Stimulated activated CD8-positive, alpha-beta memory T cell treated with anti-CD3 and anti-CD28 coated beads, Interleukin-4, amount 100 ng/mL, for 48 hours (primary cell): ENCODE measurements around the gene CEBPE.

Experiments
- DNase-seq: peaks from one replicate; pipeline ENCODE4 v3.0.0-alpha.2; 2020

CEBPE gene

DNA sequence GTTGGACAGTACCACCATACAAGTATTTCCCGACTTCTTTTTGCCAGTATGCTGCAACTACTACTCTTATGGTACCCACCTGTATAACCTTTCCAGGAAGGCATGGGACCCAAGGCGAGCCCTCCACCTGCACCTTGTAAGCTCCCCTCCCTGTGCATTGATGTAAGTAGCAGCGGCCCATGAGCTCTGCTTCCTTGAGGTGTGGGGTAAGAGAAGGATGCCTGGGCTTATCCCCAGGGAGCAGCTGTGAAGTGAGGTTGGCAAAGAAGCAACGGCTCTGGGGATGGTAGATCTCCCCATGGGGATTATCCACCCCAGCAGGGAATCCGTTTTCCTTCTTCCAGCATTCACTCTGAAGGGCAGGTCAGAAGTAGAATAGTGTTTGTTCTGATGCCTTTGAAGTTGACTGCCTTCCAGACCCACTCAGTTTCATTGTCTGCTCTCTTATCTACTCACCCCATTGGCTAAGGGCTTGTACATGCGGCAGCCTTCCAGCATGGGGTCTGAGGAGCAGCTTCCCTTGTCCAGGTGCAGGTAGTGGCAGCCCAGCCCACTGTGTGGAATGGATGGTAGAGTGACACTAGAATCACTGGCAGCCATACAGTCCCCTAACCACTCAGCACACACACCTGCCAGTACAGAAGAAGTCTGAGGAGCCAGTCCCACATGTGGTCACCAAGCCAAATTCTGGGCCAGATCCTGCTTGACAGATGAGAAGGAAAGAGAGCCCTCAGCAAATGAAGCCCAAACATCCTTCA is 17.7 kb downstream of the CEBPE start:
- no peak for DNase-seq

DNA sequence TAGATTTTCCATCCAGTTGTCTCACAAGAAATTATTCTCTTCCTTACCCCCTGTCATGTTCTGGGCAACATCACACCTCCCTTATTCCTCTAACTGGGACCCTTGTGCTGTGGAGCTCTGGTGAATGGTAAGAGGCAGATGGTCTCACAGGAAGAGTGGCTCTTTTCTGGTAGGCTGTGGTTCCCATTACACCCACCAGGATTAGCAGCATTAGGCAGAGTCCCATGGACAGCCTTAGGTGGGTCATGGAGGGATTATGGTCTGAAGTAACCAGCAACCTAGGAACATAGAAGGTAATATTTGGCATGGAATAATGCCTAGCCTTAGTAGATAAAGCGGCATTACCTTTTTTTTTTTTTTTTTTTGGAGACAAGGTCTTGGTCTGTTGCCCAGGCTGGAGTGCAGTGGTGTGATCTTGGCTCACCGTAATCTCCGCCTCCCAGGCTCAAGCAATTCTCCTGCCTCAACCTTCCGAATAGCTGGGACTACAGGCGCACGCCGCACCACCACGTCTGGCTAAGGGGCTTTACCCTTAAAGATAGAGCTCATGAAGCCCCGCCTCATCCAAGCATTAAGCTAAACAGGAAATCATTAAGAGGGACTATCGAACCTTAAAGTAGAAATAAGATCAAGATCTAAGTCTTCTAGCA is 19.7 kb downstream of the CEBPE start:
- DNase-seq: no peak

DNA sequence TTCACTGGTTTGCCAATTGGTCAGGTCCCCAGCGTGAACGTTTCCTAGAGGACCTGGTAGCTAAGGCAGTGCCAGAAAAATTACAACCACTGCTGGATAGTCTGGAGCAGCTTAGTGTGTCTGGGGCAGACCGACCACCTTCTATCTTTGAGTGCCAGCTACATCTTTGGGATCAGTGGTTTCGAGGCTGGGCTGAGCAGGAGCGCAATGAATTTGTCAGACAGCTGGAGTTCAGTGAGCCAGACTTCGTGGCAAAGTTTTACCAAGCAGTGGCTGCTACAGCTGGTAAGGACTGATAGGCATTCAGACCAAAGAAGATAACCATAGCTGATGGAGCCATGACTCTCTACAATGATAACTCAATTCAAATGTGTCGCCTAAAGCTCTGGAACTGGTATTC is 21.3 kb downstream of the CEBPE start:
- no peak for DNase-seq

DNA sequence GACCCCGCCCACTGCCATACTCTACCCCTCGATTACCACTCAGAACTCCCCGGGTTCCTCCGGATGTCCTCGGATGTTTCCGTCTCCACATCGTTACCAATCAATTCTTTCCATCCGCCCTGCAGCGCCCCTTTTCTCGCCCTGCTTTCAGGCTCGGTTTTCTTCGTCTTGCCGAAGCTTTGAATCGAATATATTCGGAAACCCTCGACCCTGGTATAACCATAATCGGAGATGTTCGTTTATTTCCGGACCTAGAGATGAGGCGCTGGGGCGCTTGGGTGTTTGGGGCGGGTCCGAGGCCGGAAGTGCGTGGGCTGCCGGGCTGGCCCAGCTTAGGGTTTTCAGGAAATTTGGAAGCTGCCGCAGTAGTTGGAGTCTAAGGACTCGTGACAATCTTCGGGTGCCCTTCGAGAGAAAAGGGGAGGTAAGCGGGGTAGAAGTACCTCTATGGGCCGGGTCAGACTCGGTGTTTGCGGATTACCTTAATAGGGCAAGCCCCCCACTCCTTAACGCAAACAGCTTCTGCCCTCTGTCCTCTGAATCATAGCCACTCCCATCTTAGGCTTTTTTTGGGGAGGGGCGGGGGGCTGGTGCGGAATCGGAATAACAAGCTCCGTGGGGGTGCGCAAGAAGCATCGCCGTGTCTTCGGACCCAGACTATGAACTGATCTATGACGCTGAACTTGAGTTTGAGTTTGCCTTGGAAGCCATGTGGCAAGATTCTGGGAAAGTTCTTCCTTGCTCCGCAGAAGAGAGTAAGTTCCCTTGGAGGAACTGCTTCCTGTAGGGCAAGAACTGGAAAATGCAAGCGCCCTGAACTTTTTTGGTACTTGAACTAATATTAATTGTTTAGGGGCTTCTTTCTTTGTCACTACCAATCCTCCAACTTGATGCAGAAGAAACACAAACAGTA is 23.6 kb downstream of the CEBPE start, which contains the start of gene C14orf119:
Gene C14orf119 (plus strand): TSS at position 310 of the 913 bp plus-strand sequence. CDS start 2,154 bp downstream, outside the sequence.
- peak; percentile 100 for DNase-seq

DNA sequence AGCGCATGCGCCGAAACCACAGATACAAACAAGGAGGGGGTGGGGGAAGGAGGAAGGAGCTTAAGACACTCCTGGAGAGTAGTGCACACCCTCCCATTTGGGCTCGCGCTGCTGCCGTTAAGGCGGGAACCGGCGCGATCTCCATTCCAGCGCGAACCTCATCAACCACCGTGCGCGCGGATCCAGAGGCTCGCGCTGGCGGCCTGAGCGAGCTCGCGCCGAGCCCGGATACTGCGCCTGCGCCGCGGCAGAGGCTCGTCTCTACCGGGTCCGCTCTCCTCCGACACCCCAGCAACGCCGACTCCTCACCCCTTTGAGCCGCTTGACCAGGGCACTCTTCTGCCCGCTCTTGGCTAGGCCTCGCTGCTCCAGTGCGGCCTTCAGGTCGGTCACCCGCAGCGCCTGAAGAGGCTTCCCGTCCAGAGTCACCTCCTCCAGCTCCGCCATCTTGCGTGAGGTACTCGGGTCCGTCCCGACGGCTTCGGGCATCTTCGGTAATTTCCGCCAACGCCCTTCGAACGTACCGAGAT is 24.3 kb downstream of the CEBPE start, which contains the start of gene ACIN1:
Gene ACIN1 (minus strand): TSS at position 471 of the 530 bp plus-strand sequence. CDS start 24 bp downstream, at position 447.
- peak; percentile 80 for DNase-seq

DNA sequence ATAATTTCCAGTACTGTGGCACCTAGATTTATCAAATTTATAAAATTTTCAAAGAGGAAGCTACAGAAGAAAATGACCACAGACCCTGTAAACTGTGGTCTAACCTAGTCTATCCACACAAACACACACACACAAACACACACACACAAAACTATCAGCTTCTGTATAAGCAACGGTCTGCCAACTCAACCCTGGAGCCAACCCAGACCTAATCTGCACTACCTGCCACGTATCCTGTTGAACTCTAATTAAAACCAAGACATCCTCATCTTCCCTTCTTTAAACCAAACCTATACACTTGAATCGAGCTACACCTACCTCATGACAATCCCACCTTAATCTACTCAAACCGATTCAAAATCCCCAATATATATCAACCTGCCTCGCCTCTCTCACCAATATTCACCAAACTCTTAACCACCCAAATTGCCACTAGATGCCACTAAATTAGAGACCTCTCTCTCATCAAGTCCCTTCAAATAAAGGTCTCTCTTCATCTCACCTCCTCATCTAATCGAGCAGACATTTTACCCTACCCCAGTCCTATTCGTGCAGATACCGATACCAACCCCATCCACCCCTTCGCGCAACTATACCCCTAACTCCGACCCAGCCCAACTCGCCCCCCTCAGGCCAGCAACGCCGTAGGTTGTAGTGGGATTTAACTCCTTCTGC is 24.9 kb downstream of the CEBPE start:
- DNase-seq: no peak

DNA sequence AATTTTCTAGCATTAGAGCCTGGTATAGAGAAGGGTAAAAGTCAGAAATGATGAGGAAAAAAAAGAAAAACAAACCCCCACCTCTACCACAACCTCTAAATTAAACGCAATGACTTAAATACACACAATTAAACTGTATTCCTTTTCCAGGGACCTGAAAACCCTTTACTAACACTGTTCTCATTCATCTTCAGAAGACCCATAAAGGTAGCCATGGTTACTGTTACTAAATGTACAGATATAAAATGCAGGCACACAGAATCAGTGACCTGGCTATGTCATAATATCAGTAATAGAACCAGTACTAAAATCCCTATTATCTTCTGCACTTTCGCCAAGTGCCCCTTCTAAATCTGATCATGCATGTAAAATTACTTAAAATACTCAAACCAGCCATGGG is 25.5 kb downstream of the CEBPE start:
- DNase-seq: no peak

DNA sequence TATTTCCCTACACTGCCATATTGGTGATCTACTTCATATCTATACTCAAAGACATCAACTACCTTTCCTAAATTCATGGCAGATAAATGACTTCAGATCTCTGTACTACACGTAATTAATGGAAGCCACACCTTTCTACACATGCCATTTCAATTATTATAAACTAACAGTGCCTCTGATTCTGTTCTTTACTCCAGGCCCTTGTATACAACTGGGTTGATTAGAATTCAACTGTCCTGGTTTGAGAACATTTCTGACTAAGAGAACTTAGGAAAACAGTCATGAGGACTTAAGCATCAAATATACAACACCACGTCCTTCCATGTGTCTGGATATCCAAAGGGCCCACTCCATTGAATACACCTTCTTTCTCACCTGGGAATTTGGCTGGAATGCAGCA is 26.0 kb downstream of the CEBPE start:
- no peak for DNase-seq

DNA sequence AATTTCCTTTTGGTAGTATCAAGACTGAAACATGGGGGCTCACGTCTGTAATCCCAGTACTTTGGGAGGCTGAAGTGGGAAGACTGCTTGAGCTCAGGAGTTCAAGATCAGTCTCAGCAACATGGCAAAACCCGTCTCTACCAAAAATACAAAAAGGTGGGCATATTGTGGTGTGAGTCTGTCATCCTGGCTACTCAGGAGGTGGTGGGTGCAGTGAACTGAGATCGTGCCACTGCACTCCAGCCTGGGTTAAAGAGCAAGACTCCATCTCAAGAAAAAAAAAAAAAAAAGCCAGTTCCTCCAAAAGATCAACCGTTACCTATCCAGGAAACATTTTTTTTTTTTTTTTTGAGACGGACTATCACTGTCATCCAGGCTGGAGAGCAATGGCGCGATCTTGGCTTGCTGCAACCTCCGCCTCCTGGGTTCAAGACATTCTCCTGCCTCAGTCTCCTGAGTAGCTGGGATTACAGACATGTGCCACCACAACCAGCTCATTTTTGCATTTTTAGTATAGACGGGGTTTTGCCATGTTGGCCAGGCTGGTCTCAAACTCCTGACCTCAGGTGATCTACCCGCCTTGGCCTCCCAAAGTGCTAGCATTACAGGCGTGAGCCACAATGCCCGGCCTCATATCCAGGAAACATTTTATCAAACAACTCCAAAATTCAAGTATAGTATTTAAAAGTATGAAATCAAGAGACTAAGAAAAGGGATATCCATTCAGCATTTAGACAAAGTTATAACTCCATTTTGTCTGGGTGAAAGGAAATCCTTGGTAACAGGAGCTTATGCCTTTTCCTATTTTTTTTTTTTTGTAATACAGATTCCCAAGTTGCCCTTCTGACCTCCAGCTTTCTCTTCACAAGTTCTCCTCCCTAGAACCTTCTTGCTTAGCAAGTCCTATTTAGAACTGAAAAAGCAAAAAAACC is 27.5 kb downstream of the CEBPE start:
- DNase-seq: no peak

DNA sequence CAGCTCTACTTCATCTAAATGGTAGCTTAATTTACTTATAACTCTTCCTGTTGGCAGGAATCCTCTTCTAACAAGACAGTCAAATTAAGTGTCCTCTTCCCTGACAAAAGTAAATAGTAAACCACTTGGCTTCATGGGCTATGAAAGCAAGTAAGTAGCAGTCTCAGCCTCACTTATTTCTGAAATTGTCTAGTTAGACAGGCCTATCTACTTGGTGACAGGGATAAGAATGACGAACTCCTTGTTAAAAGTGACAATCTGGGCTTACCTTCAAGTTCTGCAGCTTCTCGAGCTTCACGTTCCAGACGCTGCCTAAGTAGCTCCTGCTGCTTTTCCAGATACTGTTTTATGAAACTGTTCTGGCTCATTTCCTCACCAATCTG is 28.8 kb downstream of the CEBPE start:
- no peak for DNase-seq

DNA sequence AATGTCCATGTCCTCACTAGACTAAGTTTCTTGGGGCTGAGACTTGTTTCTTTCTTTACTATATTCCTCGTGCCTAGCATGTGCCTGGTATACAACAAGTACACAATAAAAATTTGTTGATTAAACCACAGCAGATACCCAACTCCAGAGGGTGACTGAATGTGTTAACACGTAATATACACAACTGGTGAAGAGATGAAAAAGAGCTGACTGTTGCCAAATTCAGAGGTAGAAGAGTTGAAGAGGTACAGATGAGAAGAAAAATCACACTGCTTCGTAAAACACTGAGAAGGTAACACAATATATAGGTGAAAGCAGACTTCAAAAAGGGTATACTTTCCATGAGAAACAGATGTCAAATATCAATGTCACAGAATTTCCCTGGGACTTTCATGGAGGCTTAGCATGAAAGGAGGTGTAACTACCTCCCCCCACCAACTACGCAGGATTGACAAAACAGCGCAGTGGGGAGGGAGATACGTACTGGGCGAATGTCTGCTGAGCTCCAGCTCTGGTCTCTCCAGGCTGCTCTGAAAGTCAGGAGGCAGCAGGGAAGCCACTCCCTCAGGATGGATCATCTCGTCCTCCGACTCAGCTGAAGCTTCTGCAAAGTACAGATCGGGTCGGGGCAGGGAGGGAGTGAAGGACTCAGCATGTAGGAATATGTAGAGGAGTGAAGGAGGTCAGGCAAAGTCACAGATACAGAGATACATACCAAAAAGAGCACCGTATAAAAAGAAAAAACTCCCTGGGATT is 29.4 kb downstream of the CEBPE start:
- DNase-seq: no peak

DNA sequence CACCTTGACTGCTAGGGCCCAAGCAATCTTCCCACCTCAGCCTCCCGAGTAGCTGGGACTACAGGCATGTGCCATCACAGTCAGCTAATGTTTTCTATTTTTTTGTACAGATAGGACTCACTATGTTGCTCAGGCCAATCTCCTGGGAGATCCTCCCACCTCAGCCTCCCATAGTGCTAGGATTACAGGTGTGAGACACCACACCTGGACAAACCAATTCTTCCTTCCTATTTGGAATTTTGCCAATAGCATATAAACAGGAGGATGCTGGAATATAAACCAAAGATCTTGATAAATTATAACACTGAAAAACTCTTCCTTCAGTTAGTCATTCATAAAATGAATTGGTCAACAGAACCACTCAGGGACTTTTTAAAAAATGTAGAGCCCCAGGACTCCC is 32.5 kb downstream of the CEBPE start:
- no peak for DNase-seq

DNA sequence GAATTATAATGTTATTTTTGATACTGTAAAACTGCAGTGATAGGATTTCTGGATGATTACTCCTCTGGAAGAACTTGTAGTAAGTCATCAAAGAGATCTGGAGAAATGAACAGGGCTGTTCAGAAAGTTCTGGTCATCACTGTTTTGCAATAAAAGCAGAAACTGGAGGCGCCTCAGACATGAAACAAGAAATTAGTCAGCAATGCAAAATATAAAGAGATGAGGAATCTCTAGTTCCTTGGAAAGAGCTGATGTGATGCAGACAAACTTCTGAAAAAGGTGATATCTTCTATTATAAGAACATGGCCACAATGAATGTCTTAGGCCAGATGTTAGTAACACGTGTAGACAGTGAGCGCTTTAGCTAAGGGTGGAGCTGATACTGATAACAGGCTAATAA is 33.6 kb downstream of the CEBPE start:
- DNase-seq: no peak

DNA sequence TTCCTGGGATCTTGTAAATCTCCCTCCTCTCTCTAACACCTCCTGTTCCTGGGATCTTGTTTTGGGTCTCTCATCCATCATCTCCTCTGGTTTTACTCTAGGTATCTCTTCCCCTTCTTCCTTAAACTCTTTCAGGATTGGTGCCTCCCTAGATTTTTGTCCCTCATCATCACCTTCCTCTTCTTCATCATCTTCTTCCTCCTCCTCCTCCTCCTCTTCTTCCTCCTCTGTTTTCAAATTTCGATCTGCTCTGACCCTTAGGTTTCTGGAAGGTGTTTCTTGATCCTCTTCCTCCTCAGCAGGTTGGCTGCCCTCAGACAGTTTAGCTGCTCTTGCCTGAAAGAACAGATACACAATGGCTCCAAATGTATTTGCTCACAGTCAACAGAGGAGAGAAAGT is 38.6 kb downstream of the CEBPE start:
- no peak for DNase-seq

DNA sequence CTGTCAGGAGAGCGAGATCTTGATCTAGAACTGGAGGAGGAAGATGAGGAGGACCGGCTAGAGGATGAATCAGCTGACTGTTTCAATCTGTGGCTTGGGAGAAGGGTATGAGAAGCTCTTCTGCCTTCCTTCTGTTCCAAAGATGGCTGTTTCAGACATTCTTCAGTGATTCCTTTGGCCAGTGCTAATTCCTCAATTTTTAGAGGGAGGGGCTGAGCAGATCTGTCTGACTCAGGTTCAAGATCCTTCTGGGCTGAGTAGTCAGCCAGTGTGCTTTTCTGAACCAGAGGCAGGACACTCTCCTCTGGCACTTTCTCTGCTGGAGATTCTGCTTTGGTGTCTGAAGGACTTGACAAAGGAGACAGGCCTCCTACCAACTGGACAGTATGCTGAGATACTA is 39.3 kb downstream of the CEBPE start:
- no peak for DNase-seq

DNA sequence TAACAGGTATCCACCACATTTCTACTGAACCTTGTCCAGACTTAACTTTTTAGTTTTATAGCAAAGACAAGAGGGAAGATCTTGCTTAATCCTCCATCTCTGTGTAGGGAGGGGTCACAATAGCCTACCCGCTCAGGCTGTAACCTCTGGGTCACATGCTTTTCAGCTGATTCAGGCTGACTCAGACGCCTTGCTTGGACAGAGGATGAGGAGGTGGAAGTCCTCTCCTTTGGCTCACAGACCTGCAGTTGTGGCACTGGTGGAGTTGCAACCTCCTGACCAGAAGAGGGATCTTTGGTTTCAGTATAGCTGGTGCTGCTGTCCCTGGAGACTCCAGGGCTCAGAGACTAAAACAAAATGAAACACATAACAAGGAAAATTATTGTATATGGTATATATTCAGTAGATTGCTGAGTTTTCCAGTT is 40.4 kb downstream of the CEBPE start:
- no peak for DNase-seq

DNA sequence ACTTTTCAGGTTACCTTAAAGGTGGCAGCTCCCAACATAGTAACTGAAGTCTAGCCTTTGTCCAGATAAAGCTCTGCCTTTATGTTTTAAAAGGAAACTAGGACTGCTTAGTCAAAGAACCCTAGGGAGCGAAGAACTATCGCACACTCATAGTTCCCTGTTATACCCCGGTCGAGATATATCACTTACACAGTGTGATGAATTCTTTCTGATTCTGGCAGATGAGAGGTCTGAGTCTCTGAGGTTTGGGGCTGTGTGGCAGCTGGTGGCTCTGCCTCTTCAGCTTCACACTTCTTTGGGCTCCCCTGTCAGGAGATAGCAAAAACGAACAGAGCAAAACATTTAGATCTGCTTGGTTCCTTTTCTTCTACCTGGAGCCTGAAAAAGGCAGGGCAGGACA is 41.1 kb downstream of the CEBPE start:
- no peak for DNase-seq

DNA sequence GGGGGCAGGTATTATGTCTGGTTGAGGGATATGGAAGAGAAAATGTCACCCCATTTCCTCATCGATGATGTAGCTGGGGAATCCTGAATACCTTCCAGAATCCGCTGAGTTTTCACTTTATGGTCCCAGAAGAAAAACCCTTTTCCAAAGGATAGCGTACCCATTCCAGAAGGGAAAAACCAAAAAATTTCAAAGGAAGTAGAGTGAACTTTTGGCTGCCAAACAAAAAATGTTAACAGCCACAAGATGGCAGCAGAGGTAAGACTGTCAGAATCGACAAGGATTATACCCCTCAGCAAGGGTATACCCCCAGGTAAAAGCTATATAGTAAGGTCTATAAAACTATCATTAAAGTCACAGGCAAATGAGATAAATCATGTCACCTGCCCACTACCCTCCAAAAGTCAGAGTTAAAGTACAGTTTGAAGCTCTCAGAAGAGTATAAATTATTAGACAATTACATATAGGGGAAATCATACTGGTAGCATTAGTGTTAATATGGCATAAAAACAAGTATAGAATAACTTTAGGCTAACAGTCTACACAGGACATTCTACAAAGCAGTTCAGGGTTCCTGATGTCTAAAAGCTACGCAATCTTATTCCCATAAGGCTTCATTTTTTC is 42.2 kb downstream of the CEBPE start:
- DNase-seq: no peak

DNA sequence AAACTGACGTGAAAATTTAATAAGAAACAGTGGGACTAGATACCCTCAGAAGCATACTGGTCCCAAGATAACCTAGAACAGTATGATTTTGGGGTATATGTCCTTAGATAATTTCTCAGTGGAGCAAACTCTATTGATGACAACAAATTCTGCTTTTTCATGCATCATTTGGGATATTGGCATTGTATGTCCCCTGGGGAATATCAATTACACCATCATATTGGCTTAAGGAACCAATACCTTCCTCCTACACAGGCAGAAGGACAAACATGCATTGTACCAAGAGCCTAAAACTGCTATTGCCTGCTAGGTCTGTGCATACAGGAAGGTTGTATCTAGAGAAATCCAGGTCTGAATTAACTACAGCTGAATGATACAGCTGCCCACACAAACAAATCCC is 44.1 kb downstream of the CEBPE start:
- no peak for DNase-seq

DNA sequence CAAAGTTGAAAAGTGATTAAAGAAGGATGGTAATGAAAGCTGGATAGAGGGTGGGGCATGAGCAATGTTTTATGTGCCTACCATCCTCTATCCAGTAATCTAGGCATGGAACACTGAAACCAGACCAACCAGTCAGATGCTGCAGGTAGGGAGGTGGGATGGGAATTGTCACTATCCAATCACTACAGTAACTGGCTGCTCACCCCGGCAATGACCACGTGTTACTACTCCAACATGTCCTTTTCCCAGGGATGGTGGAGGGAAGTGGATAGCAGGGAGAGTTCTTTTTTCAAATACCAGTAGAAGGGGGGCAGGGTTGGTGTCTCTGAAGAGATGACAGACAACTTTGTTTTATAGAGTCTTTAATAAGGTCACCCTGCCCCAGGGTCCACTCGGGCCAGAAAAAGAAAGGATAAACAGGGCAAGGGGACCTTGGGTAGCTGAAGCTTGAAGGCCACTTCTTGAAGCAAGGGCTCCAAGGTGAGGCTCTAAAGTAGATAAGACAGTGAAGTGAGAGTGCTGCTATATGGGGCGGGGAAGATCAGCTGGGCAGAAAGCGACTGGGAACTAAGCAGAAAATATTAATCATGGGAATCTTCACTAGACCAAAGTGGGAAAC is 47.0 kb downstream of the CEBPE start:
- DNase-seq: peak; percentile 23
